DOHH2 (cell line): ENCODE data around the gene CABP4.

Experiments used
- EZH2phosphoT487 ChIP-seq: fragments of 200-600 bp; sonication (generic); IDR thresholded peaks from 2 replicates; pipeline ENCODE4 v1.6.1; 2017; ENCODE audit warnings: borderline replicate concordance, mild to moderate bottlenecking, antibody characterized with exemption, low read length, moderate library complexity, mixed read lengths
- TF ChIP-seq, protein P1 (sequence below): fragments of 200-600 bp; sonication (generic); IDR thresholded peaks from one replicate; pipeline ENCODE4 v1.5.1; 2014; ENCODE audit warnings: antibody characterized with exemption, mild to moderate bottlenecking, low read depth, low read length; ENCODE audit not compliant: poor library complexity, severe bottlenecking

DNA sequence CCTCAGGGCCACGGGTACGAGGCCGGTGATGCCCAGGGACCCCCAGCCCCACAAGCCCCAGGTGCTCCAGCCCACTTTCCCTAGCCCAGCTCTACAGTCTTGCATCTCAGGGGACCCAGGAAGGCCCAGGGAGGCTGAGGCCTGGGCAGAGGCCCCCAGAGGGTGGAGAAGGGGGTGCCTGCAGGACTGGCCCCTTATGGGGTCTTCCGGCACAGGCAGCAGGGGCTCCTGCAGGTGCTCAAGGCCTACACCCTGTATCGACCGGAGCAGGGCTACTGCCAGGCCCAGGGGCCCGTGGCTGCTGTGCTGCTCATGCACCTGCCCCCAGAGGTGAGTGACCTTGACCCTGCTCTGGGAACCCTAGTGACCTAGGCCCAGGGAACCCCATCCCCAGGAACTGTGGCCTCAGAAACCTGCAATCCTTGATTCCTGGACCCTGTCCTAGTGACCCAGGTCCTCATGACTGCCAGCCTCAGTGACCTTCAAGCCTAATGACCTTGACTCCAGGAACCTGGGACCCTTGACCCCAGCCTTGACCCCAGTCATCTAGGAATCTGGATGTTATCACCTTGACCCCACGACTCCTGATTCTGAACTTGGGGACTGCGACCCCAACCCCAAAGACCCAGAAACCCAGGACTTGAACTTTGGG, 49.3 kb upstream of the CABP4 start:
- TF ChIP-seq, protein P1, sequence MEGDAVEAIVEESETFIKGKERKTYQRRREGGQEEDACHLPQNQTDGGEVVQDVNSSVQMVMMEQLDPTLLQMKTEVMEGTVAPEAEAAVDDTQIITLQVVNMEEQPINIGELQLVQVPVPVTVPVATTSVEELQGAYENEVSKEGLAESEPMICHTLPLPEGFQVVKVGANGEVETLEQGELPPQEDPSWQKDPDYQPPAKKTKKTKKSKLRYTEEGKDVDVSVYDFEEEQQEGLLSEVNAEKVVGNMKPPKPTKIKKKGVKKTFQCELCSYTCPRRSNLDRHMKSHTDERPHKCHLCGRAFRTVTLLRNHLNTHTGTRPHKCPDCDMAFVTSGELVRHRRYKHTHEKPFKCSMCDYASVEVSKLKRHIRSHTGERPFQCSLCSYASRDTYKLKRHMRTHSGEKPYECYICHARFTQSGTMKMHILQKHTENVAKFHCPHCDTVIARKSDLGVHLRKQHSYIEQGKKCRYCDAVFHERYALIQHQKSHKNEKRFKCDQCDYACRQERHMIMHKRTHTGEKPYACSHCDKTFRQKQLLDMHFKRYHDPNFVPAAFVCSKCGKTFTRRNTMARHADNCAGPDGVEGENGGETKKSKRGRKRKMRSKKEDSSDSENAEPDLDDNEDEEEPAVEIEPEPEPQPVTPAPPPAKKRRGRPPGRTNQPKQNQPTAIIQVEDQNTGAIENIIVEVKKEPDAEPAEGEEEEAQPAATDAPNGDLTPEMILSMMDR = no peak
- no peak for TF ChIP-seq EZH2phosphoT487
